Stimulated activated CD4-positive, alpha-beta T cell treated with anti-CD3 and anti-CD28 coated beads, Interleukin-15, amount 100 ng/mL, for 24 hours (primary cell): Measurements from ENCODE around the gene ARL16.

Experiments
- DNase-seq: peaks from one replicate; pipeline ENCODE4 v3.0.0-alpha.2; 2020

The ARL16 gene

DNA sequence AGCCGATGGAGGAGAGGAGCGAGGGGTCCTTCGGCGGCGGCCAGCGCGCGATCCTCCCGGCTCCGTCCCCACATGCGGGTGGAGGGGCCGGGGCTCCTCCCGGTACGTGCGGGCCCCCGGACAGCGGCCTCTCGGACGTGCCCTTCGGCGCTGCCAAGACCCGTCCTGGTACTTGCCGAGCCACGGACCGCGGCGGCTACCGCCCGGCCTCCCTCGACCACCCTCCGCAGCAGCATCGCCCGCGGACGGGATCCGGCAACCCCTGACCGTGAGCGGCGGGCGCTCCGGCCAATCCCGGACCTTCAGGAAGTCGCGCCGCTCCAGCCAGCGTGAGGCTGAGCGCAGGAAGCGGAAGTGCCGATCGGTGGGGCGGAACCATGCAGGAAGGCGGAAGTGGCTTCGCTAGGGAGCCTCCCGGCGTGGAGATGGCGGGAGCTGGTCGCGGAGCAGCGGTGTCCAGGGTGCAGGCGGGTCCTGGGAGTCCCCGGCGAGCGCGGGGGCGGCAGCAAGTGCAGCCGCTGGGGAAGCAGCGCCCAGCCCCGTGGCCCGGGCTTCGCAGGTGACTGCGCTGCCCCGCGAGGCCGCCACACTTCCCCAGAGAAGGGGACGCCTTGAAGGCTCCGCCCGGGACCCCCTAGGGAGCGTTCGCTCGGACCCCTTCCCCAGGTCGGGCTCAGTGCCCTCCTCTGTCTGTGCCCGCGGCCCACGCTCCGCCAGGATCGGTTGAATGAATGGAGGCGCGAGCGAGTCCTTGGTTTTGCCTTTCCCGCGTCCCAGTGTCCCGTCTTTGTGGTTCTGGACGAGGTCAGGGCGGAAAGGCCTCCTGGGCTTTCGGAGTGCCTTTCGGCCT is 17.0 kb downstream of the ARL16 start, which contains the start of the genes CCDC137 and OXLD1:
TSS of gene CCDC137 (plus strand) at position 396 of the 850 bp plus-strand sequence. CDS start at position 426, 30 bp downstream.
TSS of gene OXLD1 (minus strand) at position 264 of the 850 bp plus-strand sequence. CDS start at position 236, 28 bp downstream.
- peak; percentile 97 for DNase-seq

DNA sequence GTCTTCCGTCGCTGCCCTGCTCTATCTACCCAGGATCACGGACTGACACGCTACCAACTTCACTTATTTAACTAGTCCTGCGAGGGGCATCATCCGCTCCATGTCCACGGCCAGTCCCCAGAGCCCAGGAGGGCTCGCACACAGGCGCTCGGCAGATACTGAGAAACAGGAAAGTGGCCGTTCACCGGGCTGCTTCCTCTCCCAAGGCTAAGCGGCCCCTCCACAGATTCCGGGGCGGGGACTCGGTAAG is 17.6 kb downstream of the ARL16 start:
- peak; percentile 46 for DNase-seq

DNA sequence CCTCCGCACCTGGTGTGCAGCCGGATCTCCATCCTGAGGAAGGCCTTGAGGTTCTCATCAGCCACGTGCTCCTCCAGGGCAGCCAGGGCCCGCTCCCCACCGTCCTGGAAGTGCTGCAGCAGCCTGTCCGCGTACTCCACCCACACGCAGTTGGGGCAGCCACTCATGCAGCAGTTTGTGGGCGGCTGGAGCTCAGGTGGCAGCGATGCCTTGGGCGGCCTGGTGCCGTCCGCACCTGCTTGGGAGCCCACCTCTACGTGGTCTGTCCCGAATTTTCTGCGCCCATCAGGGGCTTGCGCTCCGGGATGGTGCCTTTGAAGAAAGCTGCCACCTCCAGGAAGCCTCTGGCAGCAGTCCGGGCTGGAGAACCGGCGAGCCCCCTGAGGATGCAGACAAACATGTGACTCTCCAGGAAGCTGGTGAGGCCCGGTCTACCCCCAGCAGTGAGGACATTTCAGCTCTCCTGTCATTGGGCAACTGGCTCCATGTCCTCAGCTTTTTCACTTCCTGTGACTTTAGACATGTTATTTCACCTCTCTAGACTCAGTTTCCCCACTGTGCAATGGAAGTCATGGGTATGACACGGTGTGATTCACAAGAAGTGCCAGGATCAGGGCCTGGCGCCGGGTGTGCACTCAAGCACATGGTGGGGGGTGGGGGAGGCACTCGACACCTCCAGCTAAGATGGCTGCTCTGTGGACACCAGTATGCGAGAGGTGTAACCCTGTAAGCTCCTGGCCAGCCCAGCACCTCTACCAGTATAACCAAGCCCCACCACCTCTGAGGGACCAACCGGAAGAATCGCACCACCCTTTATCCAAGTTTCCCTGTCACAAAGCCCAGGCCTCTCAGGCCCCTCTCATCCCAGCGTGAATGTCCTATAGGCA is 18.1 kb downstream of the ARL16 start:
- DNase-seq = peak; percentile 79

DNA sequence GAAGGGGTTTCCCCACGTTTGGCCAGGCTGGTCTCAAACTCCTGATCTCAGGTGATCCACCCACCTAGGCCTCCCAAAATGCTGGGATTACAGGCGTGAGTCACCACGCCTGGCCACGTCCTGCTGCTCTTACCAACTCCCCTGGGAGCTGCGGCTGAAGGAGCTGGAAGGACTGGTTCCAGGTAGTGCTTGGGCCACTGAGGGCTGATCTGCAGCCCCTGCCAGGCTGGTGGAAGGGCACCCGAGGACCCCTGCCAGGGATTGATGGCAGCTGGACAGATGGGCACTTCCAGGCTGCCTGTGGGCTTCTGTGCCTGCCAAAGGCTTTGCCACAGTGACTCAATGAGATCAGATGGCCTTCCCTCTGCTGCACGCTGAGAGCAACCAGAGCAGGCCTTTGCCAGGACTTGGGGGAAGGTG is 19.5 kb downstream of the ARL16 start:
- DNase-seq = peak; percentile 32

DNA sequence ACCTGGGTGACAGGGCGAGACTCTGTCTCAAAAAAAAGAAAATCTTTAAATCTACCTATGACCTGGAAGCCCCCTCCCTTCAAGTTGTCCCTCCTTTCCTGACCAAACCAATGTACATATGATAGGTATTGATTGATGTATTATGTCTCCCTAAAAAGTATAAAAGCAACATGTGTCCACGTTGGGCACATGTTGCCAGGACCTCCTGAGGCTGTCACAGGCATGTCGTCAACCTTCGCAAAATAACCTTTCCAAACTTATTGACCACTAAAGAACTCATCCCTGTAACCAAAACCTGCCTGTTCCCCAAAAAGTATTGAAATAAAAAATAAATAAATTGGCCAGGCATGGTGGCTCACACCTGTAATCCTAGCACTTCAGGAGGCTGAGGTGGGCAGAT is 21.6 kb downstream of the ARL16 start:
- no peak for DNase-seq

DNA sequence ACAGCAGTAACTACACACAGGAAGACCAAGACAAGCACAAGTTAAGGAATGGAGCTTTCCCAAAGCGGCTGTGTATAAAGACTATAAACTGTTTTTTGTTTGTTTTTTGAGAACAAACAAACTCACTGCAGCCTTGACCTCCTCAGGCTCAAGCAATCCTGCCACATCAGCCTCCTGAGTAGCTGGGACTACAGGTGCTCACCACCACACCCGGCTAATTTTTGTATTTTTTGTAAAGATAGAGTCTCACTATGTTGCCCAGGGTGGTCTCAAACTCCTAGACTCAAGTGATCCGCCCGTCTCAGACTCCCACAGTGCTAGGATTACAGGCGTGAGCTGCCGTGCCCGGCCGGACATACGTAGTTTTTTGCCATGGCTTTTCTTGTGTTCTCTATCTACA is 23.2 kb downstream of the ARL16 start:
- DNase-seq = no peak

DNA sequence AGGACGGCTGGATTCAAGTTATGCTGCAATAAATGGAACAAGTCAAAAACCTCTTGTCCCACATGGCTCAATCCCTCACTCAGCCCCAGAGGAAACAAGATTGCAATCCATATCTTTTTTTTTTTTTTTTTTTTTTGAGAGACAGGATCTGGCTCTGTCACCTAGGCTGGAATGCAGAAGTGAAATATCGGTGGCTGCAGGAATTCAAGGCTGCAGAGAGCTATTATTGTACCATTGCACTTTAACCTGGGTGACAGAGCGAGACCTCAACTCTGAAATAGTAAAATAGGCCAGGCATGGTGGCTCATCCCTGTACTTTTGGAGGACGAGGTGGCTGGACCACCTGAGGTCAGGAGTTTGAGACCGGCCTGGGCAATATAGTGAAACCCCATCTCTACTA is 24.6 kb downstream of the ARL16 start:
- no peak for DNase-seq

DNA sequence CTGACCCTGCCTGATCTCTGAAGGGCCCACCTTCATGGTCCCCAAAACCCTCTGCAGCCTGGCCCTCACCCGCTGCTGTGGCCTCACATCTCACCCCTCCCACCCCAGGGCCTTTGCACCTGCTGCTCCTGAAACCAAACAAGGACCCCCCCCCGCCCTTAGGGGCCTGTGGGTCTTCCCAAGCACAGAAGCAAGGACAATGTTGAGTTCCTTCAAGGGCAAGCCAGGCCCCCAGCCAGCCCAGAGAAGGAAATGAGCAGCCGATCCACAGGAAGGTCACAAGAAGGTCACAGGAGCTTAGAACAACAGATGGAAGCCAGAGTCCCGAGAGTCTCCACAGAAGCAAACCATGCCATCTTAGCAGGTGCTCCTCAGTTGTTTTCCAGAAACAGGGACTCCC is 26.8 kb downstream of the ARL16 start:
- no peak for DNase-seq

DNA sequence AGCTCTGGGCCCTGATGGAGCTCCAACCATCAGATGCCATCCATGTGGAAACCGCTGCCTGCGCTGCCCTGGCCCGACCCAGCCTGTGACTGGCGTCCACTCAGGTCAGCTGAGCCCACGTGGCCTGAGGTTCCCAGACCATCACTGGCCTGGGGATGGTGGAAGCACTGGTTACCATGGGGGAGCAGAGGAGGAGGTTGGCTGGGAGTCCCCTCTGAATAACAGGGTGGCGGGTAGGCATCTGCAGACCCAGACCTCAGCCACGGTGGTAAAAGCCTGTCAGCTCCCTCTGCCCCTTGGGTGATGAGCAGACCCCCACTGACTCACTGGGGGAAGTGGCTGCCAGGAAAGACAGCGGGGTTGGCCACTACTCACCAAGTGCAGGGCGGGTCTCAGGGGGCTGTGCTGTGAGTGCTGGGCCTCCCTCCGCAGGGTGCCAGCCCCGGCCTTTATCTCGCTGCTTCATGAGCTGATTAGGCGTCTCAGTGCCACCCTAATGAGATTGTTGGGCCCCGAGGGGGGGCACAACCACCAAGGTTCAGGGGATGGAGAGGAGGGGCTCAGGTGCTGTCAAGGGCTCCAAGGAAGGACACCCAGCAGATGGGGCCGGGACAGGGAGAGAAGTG is 27.4 kb downstream of the ARL16 start, which contains the start of gene PDE6G:
TSS of gene PDE6G (minus strand) at position 425 of the 626 bp plus-strand sequence. CDS start 3,237 bp downstream, outside the sequence.
- DNase-seq = no peak

DNA sequence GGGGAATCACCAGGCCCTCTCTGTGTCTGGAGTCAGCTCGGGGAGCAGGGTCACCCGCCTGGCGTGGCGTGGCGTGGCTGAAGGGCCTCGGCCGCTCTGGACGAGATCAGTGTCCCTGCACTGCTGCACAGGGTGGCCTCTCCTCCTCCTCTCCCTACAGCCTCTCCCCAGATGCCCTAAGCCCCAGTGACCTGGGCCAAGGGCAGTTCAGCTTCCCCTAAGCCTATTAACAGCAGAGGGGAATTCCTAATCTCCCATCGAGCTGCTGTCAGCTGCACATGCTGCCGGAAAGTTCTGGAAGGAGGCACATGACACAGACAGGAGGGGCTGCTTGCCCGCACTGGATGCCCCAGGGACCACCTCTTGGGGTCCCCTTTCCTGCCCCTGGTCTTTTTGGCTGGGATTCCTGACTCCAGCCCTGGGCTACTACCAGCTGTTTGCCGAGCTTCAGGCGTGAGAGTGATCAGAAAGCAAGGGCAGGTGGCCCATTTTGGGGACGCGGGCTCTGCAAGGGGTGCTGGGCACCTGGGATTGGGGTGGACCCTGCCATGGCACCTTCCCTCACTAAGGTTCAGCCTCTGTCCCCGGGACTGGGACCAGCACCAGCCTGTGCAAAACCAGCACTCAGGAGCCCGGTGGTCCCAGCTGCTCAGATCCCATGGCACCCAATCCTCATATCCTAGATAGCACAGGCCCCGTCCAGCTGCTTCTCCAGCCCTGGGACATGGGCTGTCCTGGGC is 28.0 kb downstream of the ARL16 start:
- DNase-seq = no peak

DNA sequence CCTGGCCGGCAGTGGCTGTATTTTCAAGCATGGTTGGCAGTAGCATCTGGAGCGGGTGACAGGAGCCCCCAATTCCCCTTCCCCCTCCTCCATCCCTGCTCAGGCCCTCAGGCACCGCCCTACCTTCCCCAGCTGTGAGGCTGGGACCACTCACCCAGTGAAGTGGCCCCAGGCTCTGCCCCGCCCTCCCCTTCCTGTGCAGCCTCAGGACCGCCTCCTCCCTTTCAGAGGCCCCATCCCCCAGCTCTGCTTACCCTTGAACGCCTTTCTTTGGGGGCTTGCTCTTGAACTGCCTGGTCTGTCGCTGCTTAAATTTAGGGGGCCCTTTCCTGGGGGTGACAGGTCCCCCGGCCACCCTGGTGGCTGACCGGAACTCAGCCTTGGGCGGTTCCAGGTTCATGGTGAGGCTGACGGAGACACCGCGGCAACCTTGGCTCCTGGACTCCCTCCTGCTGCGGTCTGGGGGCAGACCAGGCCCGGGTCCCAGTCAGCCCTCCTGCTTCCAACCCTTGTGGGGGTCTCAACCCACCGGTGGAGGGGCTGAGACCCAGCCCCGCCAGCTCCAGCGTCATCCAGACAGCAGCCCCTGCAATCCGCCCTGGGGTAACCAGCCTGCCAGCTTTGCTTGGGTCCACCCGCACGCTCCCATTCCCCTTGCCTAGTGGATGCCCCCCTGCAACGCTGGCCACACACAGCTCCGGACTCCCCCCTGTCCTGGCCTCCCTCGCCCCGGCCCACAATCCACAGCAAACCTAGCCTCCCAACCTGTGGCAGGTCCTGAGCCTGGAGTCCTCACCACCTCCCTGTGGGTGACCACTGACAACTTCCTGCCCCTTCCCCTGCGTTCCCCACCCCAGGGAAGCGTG is 30.5 kb downstream of the ARL16 start:
- DNase-seq = peak; percentile 26

DNA sequence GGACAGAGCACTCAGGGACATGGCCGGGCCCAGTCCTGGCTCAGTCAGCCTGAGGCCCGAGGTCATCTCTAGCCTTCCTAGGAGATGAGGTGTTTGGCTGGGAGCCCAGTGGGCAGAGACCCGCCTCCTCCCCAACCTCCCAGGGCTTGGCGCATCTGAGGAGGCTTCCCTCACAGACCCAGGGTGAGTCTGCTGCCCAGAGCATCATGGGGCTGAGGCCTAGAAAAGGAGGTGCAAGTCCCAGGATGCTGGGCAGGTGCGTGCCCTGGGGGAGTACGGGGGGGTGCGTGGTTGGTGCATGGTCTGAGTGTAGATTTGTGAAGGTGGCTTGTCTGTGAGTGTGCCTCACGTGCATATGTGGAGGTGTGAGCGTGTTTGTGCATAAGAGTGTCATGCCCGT is 31.9 kb downstream of the ARL16 start:
- no peak for DNase-seq

DNA sequence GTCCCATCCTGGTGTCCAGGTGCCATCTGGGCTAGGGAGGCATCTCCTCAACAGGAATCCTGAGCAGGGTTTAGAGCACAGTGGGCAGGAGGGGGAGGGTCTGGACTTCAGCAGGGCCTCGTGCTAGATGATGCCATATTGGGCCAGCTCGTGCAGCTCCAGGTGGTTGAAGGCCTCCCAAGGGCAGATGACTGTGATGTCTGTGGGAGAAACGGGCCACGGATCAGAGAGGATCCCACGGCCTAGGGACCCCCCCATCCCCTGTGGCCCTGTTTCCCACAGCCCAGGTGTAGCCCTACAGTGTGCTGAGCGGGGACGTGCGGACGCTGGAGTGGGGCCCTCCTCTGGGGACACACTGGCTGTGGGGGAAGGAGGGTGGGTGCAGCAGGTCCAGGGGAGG is 32.6 kb downstream of the ARL16 start:
- no peak for DNase-seq

DNA sequence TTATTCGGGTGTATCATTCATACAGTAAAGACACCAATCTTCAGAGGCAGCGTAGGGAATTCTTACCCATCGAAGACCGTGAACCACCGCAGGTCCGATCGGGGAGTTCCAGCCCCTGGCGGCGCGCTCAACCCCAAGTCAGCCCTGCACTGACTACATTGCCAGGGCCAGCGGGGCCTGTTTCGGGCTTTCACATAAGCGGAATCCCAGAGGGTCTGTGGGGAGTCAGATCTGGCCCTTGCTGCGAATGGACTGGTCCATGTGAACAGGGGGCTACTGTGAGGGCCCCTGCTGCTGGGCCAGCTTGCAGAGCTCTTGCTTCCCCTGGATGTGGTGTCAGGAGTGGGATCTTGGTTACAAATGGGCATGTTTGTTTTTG is 34.9 kb downstream of the ARL16 start:
- DNase-seq = no peak

DNA sequence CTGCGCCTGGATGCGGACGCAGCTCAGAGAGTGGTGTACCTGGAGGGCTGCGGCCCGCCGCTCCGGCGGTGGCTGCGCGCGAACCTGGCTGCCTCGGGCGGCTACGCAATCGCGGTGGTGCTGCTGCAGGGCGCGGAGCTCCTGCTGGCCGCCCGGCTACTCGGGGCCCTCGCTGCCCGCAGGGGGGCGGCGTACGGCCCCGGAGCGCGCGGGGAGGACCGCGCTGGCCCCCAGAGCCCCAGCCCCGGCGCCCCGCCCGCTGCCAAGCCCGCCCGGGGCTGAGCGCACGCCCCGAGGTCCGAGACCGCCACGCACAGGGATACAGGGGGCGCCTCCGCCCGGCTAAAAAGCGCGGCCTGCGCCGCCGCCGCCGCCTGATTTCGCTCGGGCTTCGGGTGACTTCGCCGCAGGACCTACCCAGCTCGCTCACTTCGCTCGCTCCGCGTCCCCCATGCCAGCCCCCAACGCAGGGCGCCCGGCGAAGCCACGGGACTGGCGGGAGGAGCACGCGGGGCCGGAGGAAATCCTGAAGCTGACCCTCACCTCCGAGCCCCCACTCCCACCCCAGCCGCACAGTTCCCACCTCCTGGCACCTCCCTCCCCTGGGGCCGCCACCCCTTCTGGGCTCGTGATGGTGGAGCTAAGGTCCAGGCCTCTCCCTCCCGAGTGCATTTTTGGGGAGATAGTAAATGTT is 35.4 kb downstream of the ARL16 start:
- no peak for DNase-seq

DNA sequence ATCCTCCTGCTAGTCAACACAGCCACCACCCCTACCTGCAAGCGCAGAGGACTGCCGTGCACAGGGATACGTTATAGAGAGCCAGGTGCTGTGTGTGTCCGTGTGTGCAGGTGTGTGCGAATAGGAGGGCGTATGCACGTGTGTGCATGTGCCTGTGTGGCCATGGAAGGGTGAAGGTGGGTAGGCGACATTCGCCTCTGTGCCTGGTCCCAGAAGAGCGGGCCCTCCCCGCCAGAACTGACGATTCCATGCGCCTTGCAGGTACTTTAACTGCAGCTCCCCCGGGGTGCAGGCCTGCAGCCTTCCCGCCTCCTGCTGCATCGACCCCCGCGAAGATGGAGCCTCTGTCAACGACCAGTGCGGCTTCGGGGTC is 36.0 kb downstream of the ARL16 start:
- DNase-seq = no peak

DNA sequence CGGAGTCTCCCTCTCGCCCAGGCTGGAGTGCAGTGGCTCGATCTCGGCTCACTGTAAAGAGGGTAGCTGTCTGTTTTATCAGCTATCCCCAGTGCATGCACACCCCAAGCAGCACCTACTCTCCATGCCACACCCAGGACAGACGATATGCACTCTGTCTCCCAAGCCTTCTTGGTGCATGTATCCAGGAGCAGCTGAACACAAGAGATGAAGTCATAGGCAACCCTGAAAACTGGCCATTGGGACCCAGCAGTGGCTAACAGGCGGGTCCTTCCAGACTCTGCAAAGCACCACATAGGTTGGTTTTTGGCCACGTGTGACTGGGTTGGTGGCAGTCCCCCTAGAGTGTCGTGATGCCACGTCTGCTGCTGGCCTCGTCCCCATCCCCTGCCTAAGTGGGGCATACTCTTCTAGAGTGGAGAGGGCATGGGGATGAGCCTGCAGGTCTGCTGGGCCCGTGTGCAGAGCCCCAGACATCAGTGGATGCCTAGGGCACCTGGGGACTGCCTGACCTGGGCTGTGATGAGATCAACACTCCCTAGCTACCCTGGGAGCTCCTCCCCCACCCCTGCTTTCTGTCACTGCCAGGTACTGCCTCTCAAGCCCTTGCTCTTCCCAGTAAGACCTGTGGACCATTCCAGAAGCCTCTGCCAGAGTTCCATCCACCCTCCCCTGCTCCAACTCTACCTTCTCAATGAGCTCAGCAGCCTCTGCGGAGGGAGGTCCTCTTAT is 36.6 kb downstream of the ARL16 start:
- DNase-seq = no peak

DNA sequence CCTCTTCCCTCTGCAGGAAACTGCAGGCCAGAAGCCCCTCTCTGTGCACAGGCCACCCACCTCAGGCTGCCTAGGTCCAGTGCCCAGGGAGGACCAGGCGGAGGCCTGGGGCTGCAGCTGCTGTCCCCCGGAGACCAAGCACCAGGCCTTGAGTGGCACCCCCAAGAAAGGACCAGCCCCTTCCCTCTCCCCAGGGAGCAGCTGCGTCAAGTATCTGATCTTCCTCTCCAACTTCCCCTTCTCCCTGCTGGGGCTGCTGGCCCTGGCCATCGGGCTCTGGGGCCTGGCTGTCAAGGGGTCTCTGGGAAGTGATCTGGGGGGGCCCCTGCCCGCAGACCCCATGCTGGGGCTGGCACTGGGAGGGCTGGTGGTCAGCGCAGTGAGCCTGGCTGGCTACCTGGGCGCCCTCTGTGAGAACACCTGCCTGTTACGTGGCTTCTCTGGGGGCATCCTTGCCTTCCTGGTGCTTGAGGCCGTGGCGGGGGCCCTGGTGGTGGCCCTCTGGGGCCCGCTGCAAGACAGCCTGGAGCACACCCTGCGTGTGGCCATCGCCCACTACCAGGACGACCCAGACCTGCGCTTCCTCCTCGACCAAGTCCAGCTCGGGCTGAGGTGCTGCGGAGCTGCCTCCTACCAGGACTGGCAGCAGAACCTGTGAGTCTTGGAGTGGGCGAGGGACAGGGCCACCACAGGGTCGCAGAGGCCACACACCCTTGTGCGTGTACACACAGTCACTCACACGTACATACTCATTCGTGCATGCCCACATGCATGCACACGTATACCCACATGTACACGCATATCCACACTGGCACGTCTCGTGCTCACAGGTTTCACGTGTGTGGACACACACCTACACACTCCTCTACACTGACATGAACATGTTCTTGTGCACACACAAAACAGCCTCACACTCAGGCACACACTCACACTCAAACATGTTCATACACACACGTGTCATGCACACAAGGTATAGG is 38.3 kb downstream of the ARL16 start:
- DNase-seq = no peak

DNA sequence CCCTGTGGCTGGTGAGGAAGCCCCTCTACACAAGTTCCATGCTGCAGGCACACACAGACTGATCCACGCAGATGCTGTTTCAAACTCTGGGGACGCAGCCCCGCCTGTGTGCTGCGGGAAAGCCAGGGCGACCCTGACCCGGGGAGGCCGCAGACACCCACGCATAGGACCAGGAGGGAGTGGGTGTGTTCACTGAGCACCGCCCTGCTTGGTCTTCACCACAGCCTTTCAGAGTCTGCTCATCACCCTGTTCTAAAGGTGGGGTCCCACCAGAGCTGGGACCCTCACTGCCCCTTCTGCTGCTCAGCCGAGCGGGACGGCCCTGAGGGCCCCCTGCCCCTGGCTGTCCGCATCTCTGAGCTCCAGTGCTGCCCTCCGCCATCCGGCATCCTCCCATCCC is 39.1 kb downstream of the ARL16 start:
- DNase-seq = no peak
